K562 (cell line): ENCODE results near the gene CMBL. TPM values are rescaled to one million over a fixed set of nuclear protein-coding genes. Genes with fewer than 3 reads are reported as not detected.

Source experiments
- BRF1 ChIP-seq: IDR thresholded peaks from 3 replicates; pipeline ENCODE4 v1.6.1; 2011; ENCODE audit warnings: borderline replicate concordance, mild to moderate bottlenecking; ENCODE audit not compliant: insufficient read length; ENCODE audit errors: extremely low read depth
- BRF2 ChIP-seq: IDR thresholded peaks from 3 replicates; pipeline ENCODE4 v1.6.1; 2011; ENCODE audit warnings: borderline replicate concordance, mild to moderate bottlenecking; ENCODE audit not compliant: insufficient read length, insufficient read depth
- CAMTA2 ChIP-seq: fragments of 250-450 bp; sonication (Bioruptor Pico); conservative IDR thresholded peaks from 2 replicates; pipeline ENCODE4 v1.5.1; 2022
- E2F3 ChIP-seq: fragments of 250-450 bp; sonication (Bioruptor Pico); IDR thresholded peaks from 2 replicates; pipeline ENCODE4 v1.4.0; 2020; ENCODE audit warnings: mild to moderate bottlenecking
- FOSL1 ChIP-seq: fragments of 200-800 bp; sonication (Bioruptor generic); conservative IDR thresholded peaks from 2 replicates; pipeline ENCODE4 v1.6.1; 2016; ENCODE audit warnings: missing genetic modification characterization, missing compliant biosample characterization
- KAT2B ChIP-seq: IDR thresholded peaks from one replicate; pipeline ENCODE4 v1.6.1; 2012; ENCODE audit warnings: low read depth, mild to moderate bottlenecking, control low read depth, inconsistent platforms, low read length, moderate library complexity
- RFX1 ChIP-seq: fragments of 450-650 bp; IDR thresholded peaks from 2 replicates; pipeline ENCODE4 v1.6.1; 2016; ENCODE audit warnings: mild to moderate bottlenecking, moderate library complexity
- SLC30A9 ChIP-seq: fragments of 250-450 bp; sonication (Bioruptor Pico); IDR thresholded peaks from 2 replicates; pipeline ENCODE4 v1.8.0; 2022; ENCODE audit warnings: mild to moderate bottlenecking, moderate library complexity
- TAF9B ChIP-seq: fragments of 450-650 bp; IDR thresholded peaks from 2 replicates; pipeline ENCODE4 v1.6.1; 2018; ENCODE audit warnings: mild to moderate bottlenecking; ENCODE audit not compliant: partially characterized antibody
- TCF7L2 ChIP-seq: fragments of 150-350 bp; IDR thresholded peaks from 2 replicates; pipeline ENCODE4 v1.6.1; 2016; ENCODE audit warnings: low read depth, mild to moderate bottlenecking, low read length, moderate library complexity
- XRCC4 ChIP-seq: IDR thresholded peaks from one replicate; pipeline ENCODE4 v1.6.1; 2011; ENCODE audit not compliant: insufficient read depth, insufficient read length; ENCODE audit errors: extremely low read depth
- ZKSCAN1 ChIP-seq: fragments of 150-350 bp; IDR thresholded peaks from 2 replicates; pipeline ENCODE4 v1.6.1; 2016; ENCODE audit warnings: low read depth, low read length
- ZNF12 ChIP-seq: sonication (generic); formaldehyde crosslinking; IDR thresholded peaks from 2 replicates; pipeline ENCODE4 v1.4.0; 2020; ENCODE audit warnings: mild to moderate bottlenecking, missing genetic modification reagents
- polyA plus RNA-seq, 8 experiments: library from polyadenylated mRNA; depleted of rRNA in 4 of 8; stranded (reverse) in 5 of 8; unstranded in 3 of 8; fragments of >200 nt; fragmentation: Nextera tagmentation in 2 of 8; fragmentation: Illumina TruSeq in 1 of 8; extraction: Ambion mirVana in 2 of 8; extraction: Trizol in 1 of 8; gene quantifications; 2 replicates each; pipeline versions ENCODE4 v1.2.1 to v1.2.3, GENCODE V29; 2011 to 2014; ENCODE audit warnings: inconsistent platforms in 1 of 8, missing spikeins in 1 of 8
- total RNA-seq, 7 experiments: library from RNA; depleted of rRNA in 6 of 7; stranded (reverse); fragments of >200 nt in 6 of 7; fragmentation: Illumina TruSeq in 2 of 7; extraction: Trizol in 2 of 7; gene quantifications; 2 replicates each; pipeline versions ENCODE4 v1.2.1 to v1.2.3, GENCODE V29; 2011 to 2021; ENCODE audit warnings: low replicate concordance in 1 of 7
- TF ChIP-seq, protein P1 (sequence below): sonication (generic); formaldehyde crosslinking; IDR thresholded peaks from 2 replicates; pipeline ENCODE4 v1.8.0; 2022; ENCODE audit warnings: mild to moderate bottlenecking, low read depth, missing genetic modification reagents

CMBL gene
- total and polyA plus RNA-seq, 9 of the 15 experiments (the other 6 are each of a cell fraction or from before 2014, with no cell fraction given): 22.6 to 192 (median 71.1) TPM

GRCh38 chr5:10310066-10310779 is 2.5 kb upstream of the CMBL start (continued):
- no peak for TF ChIP-seq BRF2
- TF ChIP-seq KAT2B: no peak
- no peak for TF ChIP-seq BRF1
- TF ChIP-seq, protein P1, sequence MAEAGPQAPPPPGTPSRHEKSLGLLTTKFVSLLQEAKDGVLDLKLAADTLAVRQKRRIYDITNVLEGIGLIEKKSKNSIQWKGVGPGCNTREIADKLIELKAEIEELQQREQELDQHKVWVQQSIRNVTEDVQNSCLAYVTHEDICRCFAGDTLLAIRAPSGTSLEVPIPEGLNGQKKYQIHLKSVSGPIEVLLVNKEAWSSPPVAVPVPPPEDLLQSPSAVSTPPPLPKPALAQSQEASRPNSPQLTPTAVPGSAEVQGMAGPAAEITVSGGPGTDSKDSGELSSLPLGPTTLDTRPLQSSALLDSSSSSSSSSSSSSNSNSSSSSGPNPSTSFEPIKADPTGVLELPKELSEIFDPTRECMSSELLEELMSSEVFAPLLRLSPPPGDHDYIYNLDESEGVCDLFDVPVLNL (CRISPR knock-in tag): no peak
- no peak for TF ChIP-seq ZKSCAN1
- TF ChIP-seq SLC30A9 (CRISPR knock-in tag): no peak
- TF ChIP-seq RFX1: no peak
- TF ChIP-seq XRCC4: no peak
- TF ChIP-seq E2F3 (CRISPR knock-in tag): no peak
- no peak for TF ChIP-seq TAF9B
- TF ChIP-seq FOSL1 (tag): 0 out of 2 replicates have a peak, but pooled peaks have one; percentile 11
- TF ChIP-seq ZNF12 (CRISPR knock-in tag): no peak
- TF ChIP-seq CAMTA2: no peak
- no peak for TF ChIP-seq TCF7L2
